ENCODE data around the gene CHST3.

CHST3 gene

GRCh38 chr10:72037266-72037665 lies 73.1 kb downstream of the CHST3 start:
- no peak for DNase-seq
- in situ Hi-C loops (cut with HindIII; ENCODE audit: low pct_ligation_motif_present, low pct_unique_long_range_greater_than_20kb, low sequenced_read_pairs): no loop called here

GRCh38 chr10:72037811-72038210 lies 73.6 kb downstream of the CHST3 start:
- in situ Hi-C loops (cut with HindIII; ENCODE audit: low pct_ligation_motif_present, low pct_unique_long_range_greater_than_20kb, low sequenced_read_pairs): no loop called here
- DNase-seq: no peak

- in situ Hi-C loops (cut with HindIII; ENCODE audit: low pct_ligation_motif_present, low pct_unique_long_range_greater_than_20kb, low sequenced_read_pairs): no loop called here
- no peak for DNase-seq
These were observed 74.3 kb downstream of the CHST3 start for GRCh38 chr10:72038458-72039001.

GRCh38 chr10:72039377-72039776 lies 75.2 kb downstream of the CHST3 start:
- in situ Hi-C loops (cut with HindIII; ENCODE audit: low pct_ligation_motif_present, low pct_unique_long_range_greater_than_20kb, low sequenced_read_pairs): no loop called here

GRCh38 chr10:72041491-72041890 lies 77.3 kb downstream of the CHST3 start:
- in situ Hi-C loops (cut with HindIII; ENCODE audit: low pct_ligation_motif_present, low pct_unique_long_range_greater_than_20kb, low sequenced_read_pairs): no loop called here
- DNase-seq: no peak

More at GRCh38 chr10:72039377-72039776, 75.2 kb downstream of the CHST3 start:
- no peak for DNase-seq

- no peak for DNase-seq
- in situ Hi-C loops (cut with HindIII; ENCODE audit: low pct_ligation_motif_present, low pct_unique_long_range_greater_than_20kb, low sequenced_read_pairs): no loop called here
These were observed 79.0 kb downstream of the CHST3 start for GRCh38 chr10:72043016-72043834.

GRCh38 chr10:72044417-72045041 lies 80.3 kb downstream of the CHST3 start:
- in situ Hi-C loops (cut with HindIII; ENCODE audit: low pct_ligation_motif_present, low pct_unique_long_range_greater_than_20kb, low sequenced_read_pairs): no loop called here
- no peak for DNase-seq

GRCh38 chr10:72045586-72045985 lies 81.4 kb downstream of the CHST3 start:
- DNase-seq: no peak
- in situ Hi-C loops (cut with HindIII; ENCODE audit: low pct_ligation_motif_present, low pct_unique_long_range_greater_than_20kb, low sequenced_read_pairs): no loop called here

- in situ Hi-C loops (cut with HindIII; ENCODE audit: low pct_ligation_motif_present, low pct_unique_long_range_greater_than_20kb, low sequenced_read_pairs): no loop called here
- DNase-seq: peak; percentile 95
These were observed 84.4 kb downstream of the CHST3 start for GRCh38 chr10:72048450-72049124.

GRCh38 chr10:72049472-72049871 lies 85.3 kb downstream of the CHST3 start:
- in situ Hi-C loops (cut with HindIII; ENCODE audit: low pct_ligation_motif_present, low pct_unique_long_range_greater_than_20kb, low sequenced_read_pairs): no loop called here
- DNase-seq: no peak

GRCh38 chr10:72049969-72050781 lies 86.0 kb downstream of the CHST3 start:
- in situ Hi-C loops (cut with HindIII; ENCODE audit: low pct_ligation_motif_present, low pct_unique_long_range_greater_than_20kb, low sequenced_read_pairs): no loop called here
- DNase-seq: no peak

- in situ Hi-C loops (cut with HindIII; ENCODE audit: low pct_ligation_motif_present, low pct_unique_long_range_greater_than_20kb, low sequenced_read_pairs): no loop called here
- no peak for DNase-seq
These were observed 86.7 kb downstream of the CHST3 start for GRCh38 chr10:72050873-72051272.

- DNase-seq: no peak
- in situ Hi-C loops (cut with HindIII; ENCODE audit: low pct_ligation_motif_present, low pct_unique_long_range_greater_than_20kb, low sequenced_read_pairs): no loop called here
These were observed 89.5 kb downstream of the CHST3 start for GRCh38 chr10:72053690-72054089.

- in situ Hi-C loops (cut with HindIII; ENCODE audit: low pct_ligation_motif_present, low pct_unique_long_range_greater_than_20kb, low sequenced_read_pairs): no loop called here
- DNase-seq: no peak
These were observed 91.9 kb downstream of the CHST3 start for GRCh38 chr10:72056113-72056512.

- in situ Hi-C loops (cut with HindIII; ENCODE audit: low pct_ligation_motif_present, low pct_unique_long_range_greater_than_20kb, low sequenced_read_pairs): no loop called here
- no peak for DNase-seq
These were observed 92.9 kb downstream of the CHST3 start for GRCh38 chr10:72056932-72057751.

- in situ Hi-C loops (cut with HindIII; ENCODE audit: low pct_ligation_motif_present, low pct_unique_long_range_greater_than_20kb, low sequenced_read_pairs): no loop called here
These were observed 94.2 kb downstream of the CHST3 start for GRCh38 chr10:72058347-72058898.

GRCh38 chr10:72058989-72059842 lies 95.0 kb downstream of the CHST3 start:
- in situ Hi-C loops (cut with HindIII; ENCODE audit: low pct_ligation_motif_present, low pct_unique_long_range_greater_than_20kb, low sequenced_read_pairs): no loop called here

More at GRCh38 chr10:72058347-72058898, 94.2 kb downstream of the CHST3 start:
- no peak for DNase-seq

More at GRCh38 chr10:72058989-72059842, 95.0 kb downstream of the CHST3 start:
- no peak for DNase-seq

All from ACHN (cell line).